Measurements from ENCODE around the gene MCM5. TPM values are rescaled to one million over a fixed set of nuclear protein-coding genes. Genes with fewer than 3 reads are reported as not detected.

Gene MCM5
- total and polyA plus RNA-seq, 2 experiments from 2014 or later: 288 to 325 TPM

GRCh38 chr22:35381424-35382009, 18.4 kb upstream of the MCM5 start:
- Mint-ChIP-seq H3K9me3 (no peaks in the 10 kb centered on the region), H3K27me3 (ENCODE audit: insufficient read depth, low read depth, poor library complexity) (peaks cover 26% of the 10 kb centered on the region), H3K36me3 (ENCODE audit: low read depth) (peaks cover 30% of the 10 kb centered on the region), H3K4me1 (peaks cover 51% of the 10 kb centered on the region), H3K27ac (no peak overlapping the region), H3K4me3 (peak overlapping the region; percentile 77)
- Histone ChIP-seq H3K36me3 (ENCODE audit: insufficient read depth) (no peaks in the 10 kb centered on the region), H3K79me2 (replicated peaks; ENCODE audit: insufficient read depth) (peaks cover 11% of the 10 kb centered on the region), H3K4me3 (peak overlapping the region; percentile 76), H3K27me3 (ENCODE audit: insufficient read depth) (no peaks in the 10 kb centered on the region), H2AFZ (peak overlapping the region; percentile 94), H3K9me2 (ENCODE audit: insufficient read depth) (no peaks in the 10 kb centered on the region), H3K4me2 (peak overlapping the region; percentile 90), H3F3A (replicated peaks; ENCODE audit: low read depth) (peaks cover 35% of the 10 kb centered on the region), H3K27ac (ENCODE audit: low read depth) (no peak overlapping the region), H4K20me1 (replicated peaks; ENCODE audit: insufficient read depth) (no peaks in the 10 kb centered on the region), H3K4me1 (ENCODE audit: insufficient read depth) (peaks cover 54% of the 10 kb centered on the region)
- TF ChIP-seq POLR2AphosphoS5 (IDR thresholded peaks at IDR 0.05; ENCODE audit: low read depth): no peak
- no peak for TF ChIP-seq CREB1 (CRISPR knock-in tag; IDR thresholded peaks at IDR 0.05; ENCODE audit: low read depth)
- TF ChIP-seq, protein P1, sequence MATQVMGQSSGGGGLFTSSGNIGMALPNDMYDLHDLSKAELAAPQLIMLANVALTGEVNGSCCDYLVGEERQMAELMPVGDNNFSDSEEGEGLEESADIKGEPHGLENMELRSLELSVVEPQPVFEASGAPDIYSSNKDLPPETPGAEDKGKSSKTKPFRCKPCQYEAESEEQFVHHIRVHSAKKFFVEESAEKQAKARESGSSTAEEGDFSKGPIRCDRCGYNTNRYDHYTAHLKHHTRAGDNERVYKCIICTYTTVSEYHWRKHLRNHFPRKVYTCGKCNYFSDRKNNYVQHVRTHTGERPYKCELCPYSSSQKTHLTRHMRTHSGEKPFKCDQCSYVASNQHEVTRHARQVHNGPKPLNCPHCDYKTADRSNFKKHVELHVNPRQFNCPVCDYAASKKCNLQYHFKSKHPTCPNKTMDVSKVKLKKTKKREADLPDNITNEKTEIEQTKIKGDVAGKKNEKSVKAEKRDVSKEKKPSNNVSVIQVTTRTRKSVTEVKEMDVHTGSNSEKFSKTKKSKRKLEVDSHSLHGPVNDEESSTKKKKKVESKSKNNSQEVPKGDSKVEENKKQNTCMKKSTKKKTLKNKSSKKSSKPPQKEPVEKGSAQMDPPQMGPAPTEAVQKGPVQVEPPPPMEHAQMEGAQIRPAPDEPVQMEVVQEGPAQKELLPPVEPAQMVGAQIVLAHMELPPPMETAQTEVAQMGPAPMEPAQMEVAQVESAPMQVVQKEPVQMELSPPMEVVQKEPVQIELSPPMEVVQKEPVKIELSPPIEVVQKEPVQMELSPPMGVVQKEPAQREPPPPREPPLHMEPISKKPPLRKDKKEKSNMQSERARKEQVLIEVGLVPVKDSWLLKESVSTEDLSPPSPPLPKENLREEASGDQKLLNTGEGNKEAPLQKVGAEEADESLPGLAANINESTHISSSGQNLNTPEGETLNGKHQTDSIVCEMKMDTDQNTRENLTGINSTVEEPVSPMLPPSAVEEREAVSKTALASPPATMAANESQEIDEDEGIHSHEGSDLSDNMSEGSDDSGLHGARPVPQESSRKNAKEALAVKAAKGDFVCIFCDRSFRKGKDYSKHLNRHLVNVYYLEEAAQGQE (IDR thresholded peaks at IDR 0.05; ENCODE audit: unreplicated experiment): no peak
- no peak for TF ChIP-seq ZNF462 (CRISPR knock-in tag; IDR thresholded peaks at IDR 0.05)
- no peak for TF ChIP-seq EZH2phosphoT487 (IDR thresholded peaks at IDR 0.05; ENCODE audit: unreplicated experiment)
- TF ChIP-seq ZNF114 (CRISPR knock-in tag; IDR thresholded peaks at IDR 0.05): no peak
- no peak for TF ChIP-seq NANOG (IDR thresholded peaks at IDR 0.05; ENCODE audit: borderline replicate concordance)
- TF ChIP-seq, protein P2, sequence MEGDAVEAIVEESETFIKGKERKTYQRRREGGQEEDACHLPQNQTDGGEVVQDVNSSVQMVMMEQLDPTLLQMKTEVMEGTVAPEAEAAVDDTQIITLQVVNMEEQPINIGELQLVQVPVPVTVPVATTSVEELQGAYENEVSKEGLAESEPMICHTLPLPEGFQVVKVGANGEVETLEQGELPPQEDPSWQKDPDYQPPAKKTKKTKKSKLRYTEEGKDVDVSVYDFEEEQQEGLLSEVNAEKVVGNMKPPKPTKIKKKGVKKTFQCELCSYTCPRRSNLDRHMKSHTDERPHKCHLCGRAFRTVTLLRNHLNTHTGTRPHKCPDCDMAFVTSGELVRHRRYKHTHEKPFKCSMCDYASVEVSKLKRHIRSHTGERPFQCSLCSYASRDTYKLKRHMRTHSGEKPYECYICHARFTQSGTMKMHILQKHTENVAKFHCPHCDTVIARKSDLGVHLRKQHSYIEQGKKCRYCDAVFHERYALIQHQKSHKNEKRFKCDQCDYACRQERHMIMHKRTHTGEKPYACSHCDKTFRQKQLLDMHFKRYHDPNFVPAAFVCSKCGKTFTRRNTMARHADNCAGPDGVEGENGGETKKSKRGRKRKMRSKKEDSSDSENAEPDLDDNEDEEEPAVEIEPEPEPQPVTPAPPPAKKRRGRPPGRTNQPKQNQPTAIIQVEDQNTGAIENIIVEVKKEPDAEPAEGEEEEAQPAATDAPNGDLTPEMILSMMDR (conservative IDR thresholded peaks at IDR 0.05; ENCODE audit: low read depth in 2 of 2): no peak
- TF ChIP-seq EZH2 (IDR thresholded peaks at IDR 0.05; ENCODE audit: low read depth, unreplicated experiment): no peak
- no peak for DNase-seq (ENCODE audit: low spot score)
- ATAC-seq: no peak

Measured in GM23338 (cell line).